Retinal pigment epithelial cell (primary cell): ENCODE data around the gene RNU6-9.

Source experiments
- DNase-seq: peaks from one replicate; pipeline ENCODE4 v3.0.0-alpha.2; 2010; ENCODE audit warnings: low read depth
- H3K4me3 ChIP-seq: 2 replicates; pipeline ENCODE4 v1.5.1; 2011; ENCODE audit warnings: mild to moderate bottlenecking, low read length, control low read depth, moderate library complexity
- CTCF ChIP-seq: conservative IDR thresholded peaks from 2 replicates; pipeline ENCODE4 v1.5.1; 2011; ENCODE audit warnings: low read depth, low read length, control low read depth, inconsistent platforms

RNU6-9 gene

DNA sequence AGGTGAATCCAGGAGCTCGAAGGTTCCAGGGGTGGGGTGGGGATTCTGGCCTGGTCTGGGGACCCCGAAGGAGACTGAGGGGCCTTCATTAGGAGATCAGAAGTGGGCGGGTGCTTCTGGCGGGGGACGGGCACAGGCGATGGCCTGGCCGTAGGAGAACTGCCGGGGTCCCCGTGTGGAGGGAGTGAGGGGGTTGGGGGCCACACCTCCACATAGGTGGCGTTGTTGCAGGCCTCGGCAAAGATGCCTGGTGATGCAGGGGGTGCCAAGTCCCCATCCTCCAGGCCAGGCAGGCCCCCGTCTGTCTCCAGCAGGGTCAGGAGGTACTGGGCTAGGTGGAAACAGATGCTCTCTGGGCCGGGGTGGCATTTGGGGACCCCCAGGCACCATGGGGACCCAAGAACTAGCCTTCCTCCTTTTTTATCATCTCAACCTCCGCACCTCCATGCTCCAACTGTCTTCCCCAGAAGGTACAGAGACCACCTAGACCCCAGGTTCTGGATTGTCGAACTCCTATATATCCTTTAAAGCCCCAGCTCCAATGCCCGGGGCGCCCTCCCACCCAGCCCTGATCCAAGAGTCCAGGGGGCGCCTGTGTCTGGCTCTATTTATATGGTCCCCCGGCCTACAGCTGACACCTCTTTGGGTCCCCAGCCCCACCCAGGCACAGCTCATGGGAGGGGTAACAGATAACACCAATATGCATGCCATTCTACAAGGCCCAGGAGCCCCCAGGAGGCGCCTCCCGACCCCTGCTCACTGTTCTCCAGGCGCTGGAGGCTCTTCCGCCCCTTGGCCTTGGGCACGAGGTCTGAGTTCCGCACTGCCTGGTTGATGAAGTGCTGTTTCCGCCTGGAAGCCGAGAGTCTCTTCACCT lies 8.2 kb downstream of the RNU6-9 start:
- DNase-seq: no peak
- no peak for TF ChIP-seq CTCF
- H3K4me3 ChIP-seq: no peak overlapping the region

GRCh38 chr19:902093-902370 lies 8.7 kb downstream of the RNU6-9 start:
- no peak for TF ChIP-seq CTCF
- no peak for DNase-seq

DNA sequence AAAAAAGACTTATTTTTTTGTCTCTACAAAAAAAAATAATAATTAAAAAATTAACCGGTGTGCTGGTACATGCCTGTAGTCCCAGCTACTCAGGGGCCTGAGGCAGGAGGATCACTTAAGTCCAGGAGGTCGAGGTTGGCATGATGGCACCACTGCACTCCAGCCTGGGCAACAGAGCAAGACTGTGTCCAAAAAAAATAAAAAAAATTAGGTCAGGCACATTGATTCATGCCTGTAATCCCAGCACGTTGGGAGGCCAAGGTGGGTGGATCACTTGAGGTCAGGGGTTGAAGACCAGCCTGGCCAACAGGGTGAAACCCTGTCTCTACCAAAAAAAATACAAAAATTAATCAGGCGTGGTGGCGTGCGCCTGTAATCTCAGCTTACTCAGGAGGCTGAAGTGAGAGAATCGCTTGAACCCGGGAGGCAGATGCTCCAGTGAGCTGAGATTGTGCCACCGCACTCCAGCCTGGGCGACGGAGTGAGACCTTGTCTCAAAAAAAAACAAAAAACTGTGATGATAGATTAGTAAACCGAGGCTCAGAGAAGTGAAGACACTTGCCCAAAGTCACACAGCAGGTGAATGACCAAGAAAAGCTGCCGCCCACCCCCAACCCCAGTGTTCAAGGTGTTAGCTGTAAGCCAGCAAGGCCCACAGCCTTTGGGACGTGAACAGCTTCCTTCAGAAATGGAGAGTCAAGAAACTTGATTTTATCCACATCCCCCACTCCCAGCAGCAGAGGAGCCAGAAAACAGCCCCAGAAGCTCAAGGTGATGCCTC lies 9.4 kb downstream of the RNU6-9 start:
- DNase-seq: no peak
- no peak for TF ChIP-seq CTCF
- H3K4me3 ChIP-seq: no peak overlapping the region

More at GRCh38 chr19:902093-902370, 8.7 kb downstream of the RNU6-9 start:
- no peak overlapping the region for H3K4me3 ChIP-seq

DNA sequence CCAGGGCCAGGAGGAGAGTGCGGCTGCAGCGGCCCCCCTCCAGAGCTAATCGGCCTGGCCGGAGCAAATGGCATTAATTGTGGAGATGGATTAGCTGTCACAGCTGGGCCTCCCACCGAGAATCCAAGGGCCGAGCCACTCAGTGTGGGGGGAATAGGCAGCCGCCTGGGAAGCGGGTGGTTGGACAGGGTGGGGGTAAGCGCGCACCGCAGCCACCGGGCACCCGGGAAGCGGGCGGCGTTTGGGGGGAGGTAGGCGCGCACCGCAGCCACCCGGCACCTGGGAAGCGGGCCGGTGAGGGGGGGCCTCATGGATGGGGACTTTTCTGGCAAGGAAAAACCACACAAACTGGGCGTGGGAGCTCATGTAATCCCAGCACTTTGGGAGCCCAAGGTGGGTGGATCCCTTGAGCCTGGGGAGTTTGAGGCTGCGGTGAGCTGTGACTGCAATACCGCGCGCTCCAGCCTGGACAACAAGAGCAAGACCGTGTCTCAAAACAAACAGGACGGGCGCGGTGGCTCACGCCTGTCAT lies 10.0 kb downstream of the RNU6-9 start:
- no peak for DNase-seq
- no peak overlapping the region for H3K4me3 ChIP-seq
- no peak for TF ChIP-seq CTCF

- DNase-seq: no peak
- H3K4me3 ChIP-seq: no peak overlapping the region
- TF ChIP-seq CTCF: no peak
These were observed 11.3 kb downstream of the RNU6-9 start for GRCh38 chr19:904545-904944.

GRCh38 chr19:906480-906879 lies 13.2 kb downstream of the RNU6-9 start:
- TF ChIP-seq CTCF: no peak
- no peak overlapping the region for H3K4me3 ChIP-seq
- no peak for DNase-seq
